Sciatic nerve (tissue), 2 donors: ENCODE data around the gene AKNA. TPM values are rescaled to one million over a fixed set of nuclear protein-coding genes. Genes with fewer than 3 reads are reported as not detected.
"Not testable (repeated sequence)": the region's sequence is repeated elsewhere in the genome, so short reads cannot be mapped to it uniquely, and the experiment has no call there.

ENCODE experiments used
- ATAC-seq: fragments of 200-7000 bp; cut with Tn5 transposase; one replicate; pipeline ENCODE4 v1.9.1; 2020; ENCODE audit warnings: mild to moderate bottlenecking, moderate library complexity
- DNase-seq: peaks from one replicate; pipeline ENCODE4 v3.0.0-alpha.2; 2020; ENCODE audit warnings: low spot score
- intact Hi-C: fragments of 100-400 bp; cut with DNase I; formaldehyde crosslinking; loops from one replicate; pipeline ENCODE4 v1.14.2; 2022
- total RNA-seq: library from RNA; stranded (reverse); fragmentation: NEBNext Ultra II Directional; extraction: Animal tissue kit (Norgen Biotek cat#: 25700); gene quantifications from one replicate; pipeline ENCODE4 v1.2.1, GENCODE V29; 2021
- donor health status: DM: no; HTN: no; CAD: no.
- donor health status: DM: no; HTN: no; CAD: no.

The AKNA gene
- total RNA-seq, 1 donor from 2014 or later = 29.0 TPM

DNA sequence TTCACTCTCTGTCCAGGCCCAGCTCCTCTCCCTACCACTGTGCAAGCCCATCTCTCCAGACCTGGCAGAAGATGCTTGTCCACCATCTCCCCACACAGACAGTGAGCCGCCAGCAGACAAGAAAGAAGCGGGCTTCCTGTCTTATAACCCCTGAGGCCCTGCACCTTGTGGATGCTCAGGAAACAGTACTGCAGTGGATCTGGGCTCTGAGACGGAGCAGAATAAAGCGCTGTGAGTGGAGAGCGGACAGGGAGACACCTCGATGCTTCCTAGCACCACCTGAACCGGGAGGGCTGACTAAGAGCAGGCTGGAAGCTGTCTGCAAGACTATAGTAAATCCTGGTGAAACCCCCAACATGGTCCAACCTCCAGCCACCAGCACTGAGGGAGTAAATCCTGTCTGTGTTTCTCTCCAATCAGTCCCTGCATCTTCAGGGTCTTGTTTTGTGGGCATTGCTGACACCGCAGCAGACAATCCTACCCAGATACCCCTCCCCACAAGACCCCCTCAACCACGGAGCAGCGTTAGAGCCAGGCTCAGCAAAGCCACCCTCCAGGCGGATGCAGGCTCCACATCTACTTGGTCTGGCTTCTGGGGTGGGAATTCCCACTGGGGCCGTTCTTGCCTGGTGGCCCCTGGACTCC, 39.4 kb downstream of the AKNA start:
- intact Hi-C loops = no loop called here
- no peak for ATAC-seq

DNA sequence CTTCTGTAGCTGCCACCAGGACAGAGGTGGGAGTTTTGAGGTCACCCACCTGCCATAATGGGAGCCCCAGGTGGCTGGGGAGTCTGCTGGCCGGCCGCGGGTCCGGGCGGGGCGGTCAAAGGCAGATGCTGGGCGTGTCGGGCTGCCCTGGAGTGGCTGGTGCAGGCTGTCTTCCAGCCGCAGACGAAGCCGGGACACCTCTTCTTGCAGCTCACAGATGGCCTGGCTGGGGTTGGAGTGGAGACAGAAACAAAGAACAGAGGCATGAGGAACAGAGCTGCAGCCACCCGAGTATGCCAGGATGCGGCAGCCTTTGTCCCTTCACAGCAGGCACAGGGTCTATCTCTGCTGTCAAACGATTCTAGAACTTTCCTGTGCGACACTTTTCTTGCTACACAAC, 40.1 kb downstream of the AKNA start:
- ATAC-seq (no peak), DNase-seq (no peak)
- intact Hi-C loops = no loop called here

More for the DNA sequence above, 39.4 kb downstream of the AKNA start:
- DNase-seq = no peak

DNA sequence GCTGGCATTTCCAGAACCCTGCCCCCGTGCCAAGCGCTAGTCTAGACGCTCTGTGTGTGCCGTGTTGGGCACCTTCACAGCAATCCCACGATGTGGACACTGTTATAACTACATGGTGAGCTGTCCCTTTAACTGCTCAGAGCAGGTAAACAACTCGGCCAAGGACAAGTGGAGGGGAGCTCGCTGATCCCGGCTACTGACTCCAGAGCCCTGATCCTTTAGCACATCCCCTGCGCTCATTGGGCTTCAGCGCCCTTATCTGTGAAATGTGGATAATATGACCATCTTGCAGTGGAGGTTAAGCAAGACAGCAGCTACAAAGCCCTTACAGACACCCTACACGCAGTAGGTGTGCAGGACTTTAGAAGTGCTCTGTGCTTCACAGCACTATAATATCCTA, 41.6 kb downstream of the AKNA start:
- DNase-seq = no peak
- intact Hi-C loops = no loop called here
- no peak for ATAC-seq

DNA sequence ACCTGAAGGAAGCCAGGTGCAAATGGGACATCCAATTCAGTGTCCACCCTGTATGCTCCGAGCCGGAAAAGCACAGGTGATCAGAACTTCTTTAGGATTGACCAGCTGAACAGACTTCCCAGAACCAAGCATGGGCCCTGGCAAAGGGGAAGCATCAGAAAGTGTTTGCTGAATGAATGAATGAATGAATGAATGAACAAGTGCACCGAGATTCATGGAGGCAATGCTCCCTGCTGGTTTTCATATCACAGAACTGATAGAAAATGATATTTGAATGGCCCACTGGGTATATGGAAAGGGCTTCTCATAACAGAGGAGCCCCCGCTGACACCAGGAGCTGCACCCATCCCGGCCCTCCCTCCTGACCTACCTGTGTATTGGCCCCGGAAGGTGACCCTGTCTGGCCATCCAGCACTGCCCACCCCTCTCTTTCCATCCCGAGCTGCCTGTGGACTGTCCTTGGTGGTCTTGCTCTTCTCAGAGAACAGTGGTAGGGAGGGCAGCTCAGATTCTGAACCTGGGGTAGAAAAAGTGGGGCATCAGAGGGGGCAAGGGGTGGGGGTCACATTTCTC, 42.2 kb downstream of the AKNA start:
- no peak for ATAC-seq
- intact Hi-C loops = no loop called here
- no peak for DNase-seq

DNA sequence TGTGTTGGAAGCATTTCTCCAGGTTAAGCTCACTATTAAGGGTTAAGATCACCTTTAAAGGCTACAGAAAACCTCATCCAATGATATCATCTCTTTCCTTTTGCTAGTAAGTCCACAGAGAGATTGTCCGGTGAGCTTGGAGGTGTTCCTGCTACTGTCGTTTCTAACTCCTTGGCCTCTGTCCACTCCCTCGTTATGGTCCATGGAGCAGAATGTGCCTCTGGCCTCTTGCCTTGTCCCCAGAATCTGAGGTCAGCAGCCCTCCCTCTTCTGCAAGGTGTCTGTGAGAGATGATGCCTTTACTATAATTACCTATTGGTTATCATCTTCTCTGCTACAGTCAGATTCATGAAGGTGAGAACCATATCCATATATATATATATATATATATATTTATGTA, 43.1 kb downstream of the AKNA start:
- DNase-seq (no peak), ATAC-seq (no peak)
- intact Hi-C loops = no loop called here

DNA sequence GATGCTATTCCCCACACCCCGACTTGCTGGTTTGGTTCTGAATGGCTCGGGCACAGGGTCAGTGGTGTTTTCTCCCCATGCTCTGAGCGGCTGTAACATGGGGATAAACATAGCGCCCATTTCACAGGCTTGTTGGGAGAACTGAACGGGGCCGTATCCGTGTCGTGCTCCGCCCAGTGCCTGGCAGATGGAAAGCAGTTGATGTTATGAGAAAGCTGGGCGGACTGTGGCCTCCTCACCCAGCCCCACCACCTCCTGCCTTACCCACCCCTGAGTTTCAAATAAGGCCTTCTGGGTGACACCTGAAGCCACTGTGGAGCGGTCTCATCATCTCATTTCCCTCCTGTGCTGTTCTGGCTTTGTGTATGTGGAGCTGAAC, 43.6 kb downstream of the AKNA start:
- DNase-seq (no peak), ATAC-seq (no peak)
- intact Hi-C loops = no loop called here

DNA sequence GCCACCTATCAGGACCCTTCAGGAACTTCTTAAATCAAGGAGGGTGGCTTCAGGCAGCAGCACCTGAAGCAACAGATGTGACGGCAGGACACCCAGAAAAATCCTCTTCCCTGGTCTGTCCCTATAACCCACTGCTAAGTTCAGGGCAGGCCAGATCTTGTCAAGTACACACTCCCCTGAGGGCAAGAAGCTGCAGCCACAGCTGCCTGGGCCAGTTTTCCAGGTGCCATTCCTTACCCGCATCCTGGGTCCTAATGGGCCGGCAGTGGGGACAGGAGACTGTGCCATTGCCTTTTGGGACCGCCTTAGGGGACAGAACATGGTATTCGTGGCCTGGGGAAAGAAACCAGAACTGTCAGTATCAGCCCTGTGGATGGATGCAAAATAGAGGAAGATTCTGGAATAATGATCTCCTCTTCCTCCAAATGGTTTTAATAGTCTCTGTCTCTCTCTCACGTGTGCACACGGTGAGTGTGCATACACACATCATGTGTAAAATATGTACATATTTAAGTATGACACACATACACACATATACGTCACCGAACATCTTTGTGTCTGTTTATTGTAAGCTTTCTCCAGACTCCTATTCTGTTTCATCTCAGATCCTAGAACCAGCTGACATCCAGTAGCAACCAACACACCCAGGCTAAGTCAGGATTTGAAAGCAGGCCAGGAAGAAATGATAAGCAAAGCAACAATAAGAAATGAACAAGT, 44.2 kb downstream of the AKNA start:
- no peak for ATAC-seq
- intact Hi-C loops = no loop called here
- DNase-seq = no peak

DNA sequence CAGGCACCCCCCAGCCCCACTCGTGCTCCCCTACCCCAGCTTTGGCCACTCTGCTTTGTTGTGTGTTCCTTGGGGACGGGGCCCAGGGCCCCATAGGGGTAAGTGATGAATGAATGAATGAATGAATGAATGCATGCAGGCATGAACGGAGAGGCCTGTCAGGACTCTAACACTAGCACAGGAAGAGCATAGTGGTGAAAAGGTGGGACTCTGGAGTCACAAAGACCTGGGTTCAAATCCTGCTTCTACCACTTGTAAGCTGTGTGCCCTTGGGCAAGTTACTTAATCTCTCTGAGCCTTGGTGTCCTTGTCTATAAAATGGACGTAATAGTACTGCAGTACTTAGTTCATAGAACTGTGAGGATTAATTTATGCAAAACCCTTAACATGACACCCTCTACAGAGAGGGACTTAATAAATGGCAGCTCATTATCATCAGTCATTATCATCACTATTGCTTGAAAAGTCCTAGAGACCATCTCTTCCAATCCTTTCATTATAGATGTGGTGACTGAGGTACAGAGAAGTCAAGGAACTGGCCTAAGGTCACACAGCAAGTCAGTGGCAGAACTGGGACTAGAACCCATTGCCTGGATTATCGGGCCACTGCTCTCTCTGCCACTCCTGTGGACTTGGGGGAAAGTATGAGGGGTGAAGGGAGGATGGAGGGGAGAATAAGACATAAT, 44.9 kb downstream of the AKNA start:
- DNase-seq (no peak), ATAC-seq (no peak)
- intact Hi-C loops = no loop called here

DNA sequence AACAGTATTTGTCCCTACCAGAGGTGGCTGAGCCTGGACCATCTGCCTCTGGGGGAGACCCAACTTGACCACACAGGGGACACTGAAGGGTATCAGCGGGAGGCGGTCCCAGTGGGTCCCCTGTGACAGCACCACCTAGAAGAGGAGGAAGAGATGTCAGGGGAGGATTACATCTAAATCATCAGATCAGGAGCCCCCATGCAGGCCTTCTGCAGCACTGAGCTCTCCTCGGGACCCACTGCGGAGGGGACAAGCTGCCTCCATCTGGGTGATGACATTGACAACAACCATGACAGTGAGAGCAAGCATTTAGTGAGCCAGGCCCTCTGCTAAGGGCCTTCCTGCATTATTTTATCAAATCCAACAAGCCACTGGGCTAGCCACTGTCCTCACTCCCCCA, 45.8 kb downstream of the AKNA start:
- ATAC-seq (no peak), DNase-seq (no peak)
- intact Hi-C loops = no loop called here

DNA sequence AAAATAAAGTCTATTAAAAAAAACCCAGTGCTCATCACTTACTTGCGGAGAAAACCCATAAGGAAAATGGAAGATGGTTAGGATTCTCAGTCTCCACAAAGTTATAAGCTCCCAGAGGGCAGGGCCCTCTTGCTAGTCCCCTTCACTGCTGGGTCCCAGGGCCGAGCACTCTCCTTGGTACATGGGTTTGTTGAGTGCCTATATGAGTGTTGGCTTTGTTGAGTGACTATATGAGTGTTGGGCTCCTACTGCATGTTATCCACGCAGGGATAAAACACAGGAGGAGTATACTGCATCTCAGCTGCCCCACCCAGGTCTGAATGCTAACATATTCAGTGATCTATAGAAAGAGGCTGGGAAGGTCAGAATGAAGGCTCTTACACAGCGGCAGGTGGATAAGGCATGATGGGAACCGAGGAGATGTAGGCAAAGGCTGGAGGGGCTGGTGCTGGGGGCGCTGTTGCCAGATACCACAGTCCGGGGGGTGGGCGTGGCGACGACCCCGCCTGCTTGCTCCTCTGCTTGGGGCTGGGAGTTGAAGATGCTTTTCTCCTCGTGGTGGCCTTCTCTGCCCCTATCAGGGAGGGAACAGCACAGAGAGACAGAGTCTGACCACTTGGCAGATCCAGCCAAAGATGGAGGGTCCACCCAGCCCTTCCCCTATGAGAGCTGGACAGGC, 46.5 kb downstream of the AKNA start:
- no peak for ATAC-seq
- DNase-seq = no peak
- intact Hi-C loops = no loop called here

DNA sequence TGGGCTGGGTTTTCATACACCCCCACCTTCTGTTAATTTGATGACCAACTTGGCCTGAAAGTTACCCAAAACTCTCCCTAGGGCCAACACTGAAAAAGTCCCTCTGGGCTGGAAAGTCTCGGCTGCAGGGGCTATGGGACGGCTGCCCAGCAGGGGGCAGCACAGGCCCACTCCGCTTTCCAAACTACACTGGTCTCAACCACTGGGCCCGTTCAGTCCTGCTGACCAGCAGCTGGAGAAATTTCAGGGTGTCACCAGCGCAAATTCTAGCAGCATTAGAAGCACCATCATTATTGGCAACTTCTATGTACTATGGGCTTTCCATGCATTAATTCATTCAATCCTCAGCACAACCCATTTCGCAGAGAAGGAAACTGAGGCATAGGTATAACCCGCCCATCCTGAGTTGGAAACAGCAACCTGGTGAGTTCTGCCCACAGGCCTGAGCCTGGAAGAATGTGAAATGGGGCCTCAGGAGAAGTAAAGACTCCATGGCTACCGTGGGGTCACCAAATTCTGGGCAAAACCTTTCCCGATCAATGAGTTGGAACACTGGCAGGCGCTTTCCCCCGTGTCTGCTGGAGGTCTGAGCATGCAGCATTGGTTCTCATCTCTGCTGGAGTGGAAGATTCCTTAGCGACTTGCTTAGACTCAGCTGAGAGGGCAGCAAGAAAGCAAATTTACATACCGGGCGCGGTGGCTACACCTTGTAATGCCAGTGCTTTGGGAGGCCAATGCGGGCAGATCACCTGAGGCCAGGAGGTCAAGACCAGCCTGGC, 48.5 kb downstream of the AKNA start:
- peak; percentile 49 for ATAC-seq
- intact Hi-C loops = no loop called here
- no peak for DNase-seq

DNA sequence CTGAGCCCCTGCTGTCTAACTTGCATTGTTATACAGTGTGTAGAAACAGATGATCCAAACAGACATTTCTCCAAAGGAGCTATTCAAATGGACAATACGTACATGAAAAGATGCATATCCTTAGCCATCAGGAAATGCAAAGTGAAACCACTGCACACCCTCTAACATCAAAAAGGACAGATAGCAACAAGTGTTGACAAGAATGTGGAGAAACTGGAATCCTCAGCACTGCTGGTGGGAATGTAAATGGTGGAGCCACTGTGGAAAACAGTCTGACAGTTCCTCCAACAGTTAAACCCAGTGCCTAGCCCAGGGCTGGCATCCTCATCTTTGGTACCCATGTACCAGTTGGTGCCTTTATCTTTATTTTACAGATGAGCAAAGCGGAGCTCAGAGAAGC, 49.6 kb downstream of the AKNA start:
- intact Hi-C loops = no loop called here
- ATAC-seq (no peak), DNase-seq (no peak)

DNA sequence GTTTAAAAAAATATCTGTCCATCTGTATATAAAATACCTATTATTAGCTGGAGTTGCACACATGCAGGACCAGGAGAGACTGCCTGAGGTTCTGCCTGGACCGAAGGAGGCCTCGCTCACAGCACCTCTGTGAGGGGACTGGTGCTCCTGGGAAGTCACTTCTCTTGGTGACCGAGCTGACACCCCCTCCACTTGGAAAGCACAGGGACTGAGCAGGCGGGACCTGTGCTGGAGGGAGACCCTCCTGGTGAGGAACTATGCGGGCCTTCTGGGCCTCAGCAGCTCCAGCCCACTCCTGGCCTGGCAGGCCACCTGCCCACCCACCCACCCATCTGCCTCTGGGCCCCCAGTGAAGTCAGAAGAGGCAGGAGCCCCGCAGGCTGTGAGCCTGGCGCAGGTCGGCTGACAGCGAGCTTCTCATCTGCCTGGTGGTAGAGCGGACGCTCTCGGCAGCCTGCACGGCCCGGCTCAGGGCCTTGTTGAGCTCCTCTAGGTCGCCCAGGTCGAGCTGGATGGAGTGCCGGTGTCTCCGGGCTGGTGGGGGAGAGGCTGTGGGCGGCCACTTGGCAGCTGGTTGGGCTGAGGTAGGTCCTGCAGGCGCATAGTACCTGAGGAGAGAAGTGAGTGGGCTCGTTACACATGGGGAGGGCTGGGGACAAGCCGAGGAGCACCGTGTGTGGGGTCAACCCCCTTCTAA, 50.9 kb downstream of the AKNA start:
- ATAC-seq (peak; percentile 6), DNase-seq (no peak)
- intact Hi-C loops = no loop called here

DNA sequence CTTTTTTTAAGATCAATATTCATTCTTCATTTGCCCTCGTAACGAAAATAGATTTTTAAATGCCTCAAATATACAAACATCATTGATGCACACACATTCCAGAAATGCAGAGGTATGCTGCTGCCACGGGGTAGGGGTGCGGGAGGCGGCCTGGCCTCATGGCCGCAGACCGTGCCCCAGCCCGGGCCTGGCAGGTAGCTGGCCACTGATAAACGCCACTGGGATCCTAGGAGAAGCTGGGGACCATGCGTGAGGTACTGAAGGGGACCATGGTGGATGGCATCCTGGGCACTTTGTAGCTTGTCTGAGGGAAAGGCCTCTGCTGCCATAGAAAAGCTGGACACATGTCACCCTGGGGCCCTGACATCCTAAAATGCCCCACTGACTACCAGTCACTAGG, 51.6 kb downstream of the AKNA start:
- ATAC-seq = no peak
- intact Hi-C loops = no loop called here
- DNase-seq = no peak

DNA sequence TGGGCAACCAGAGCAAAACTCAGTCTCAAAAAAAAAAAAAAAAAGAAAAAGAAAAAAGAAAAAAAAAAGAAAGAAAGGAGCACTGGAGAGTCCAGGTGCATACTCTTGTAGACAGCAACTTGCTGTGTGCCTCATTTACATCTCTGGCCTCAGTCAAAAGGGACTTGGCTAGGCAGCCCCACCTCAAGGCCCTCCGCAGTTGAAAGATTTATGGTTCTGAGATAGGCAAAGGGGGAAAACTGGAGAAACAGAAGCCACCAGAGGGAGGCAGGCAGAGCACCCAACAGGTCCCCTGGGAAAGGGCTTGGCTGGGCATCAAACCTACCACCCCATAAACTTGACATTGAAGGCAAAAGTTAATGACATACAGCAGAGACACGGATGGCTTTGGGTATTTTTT, 52.0 kb downstream of the AKNA start:
- ATAC-seq (no peak), DNase-seq (no peak)
- intact Hi-C loops = no loop called here

DNA sequence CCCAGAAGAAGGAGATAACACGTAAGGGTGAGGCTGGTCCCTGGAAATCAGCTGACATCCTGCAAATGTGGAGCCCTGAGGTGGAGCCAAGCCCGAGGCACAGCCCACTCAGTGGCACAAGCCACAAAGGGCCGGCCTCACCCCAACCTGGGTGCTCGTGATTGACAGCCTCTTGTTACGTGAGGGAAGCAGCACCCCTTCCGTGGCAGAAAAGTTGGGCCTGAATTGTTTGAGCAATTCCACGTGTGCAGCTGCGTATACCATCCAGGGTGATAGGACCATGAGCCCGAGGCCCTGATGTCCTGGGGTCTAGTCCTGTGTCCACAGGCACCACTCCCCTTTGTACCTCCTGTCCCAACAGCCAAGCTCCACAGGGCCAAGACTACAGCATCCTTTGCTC, 53.3 kb downstream of the AKNA start:
- intact Hi-C loops = no loop called here
- no peak for DNase-seq
- ATAC-seq = no peak

DNA sequence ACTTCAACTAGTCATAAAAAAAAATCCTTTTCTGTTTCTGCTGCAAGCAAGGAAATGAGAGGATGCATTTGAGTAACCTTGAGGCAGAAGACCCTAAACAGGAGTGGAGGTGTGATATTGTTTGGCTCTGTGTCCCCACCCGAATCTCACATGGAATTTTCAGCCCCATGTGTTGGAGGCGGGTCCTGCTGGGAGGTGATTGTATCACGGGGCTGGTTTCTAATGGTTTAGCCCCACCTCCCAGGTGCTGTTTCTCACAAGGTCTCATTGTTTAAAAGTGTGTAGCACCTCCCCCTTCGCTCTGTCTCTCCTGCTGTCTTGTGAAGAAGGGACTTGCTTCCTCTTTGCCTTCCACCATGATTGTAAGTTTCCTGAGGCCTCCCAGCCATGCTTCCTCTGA, 54.1 kb downstream of the AKNA start:
- ATAC-seq, intact Hi-C loops, DNase-seq: not testable (repeated sequence)

DNA sequence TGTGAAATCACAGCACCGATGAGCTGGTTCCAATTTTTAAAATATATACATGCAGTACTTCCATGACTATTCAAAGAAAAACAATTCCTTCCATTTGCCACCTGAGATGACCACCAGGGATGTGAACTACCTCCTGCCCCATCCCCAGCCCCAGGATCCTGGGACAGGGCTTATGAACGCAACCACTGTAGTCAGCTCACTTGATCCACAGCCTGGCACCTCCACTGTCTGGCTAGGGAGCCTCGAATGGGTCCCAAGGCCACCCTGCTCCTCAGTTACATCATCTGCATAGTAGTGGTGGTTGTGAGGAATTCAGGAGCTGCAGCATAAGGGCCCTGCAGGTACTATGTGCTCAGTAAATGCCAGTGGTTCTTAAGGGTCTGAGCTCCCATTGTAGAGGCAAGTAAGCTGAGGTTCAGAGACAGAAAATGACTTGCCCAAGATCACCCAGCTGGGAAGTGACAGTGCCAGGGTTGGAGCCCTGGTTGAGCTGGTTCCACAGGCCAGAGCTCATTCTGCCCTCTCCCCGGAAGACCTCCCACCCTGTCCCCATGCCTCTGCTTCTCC, 55.2 kb downstream of the AKNA start:
- intact Hi-C loops, DNase-seq, ATAC-seq: not testable (repeated sequence)
